Chondrocyte (in vitro differentiated cells): Measurements from ENCODE around the gene NDEL1. TPM values are rescaled to one million over a fixed set of nuclear protein-coding genes. Genes with fewer than 3 reads are reported as not detected.

Experiments
- DNase-seq: peaks from one replicate; pipeline ENCODE4 v3.0.0; 2021; ENCODE audit warnings: mixed read lengths, low spot score
- H3K27ac Mint-ChIP-seq: one replicate; pipeline ENCODE4 v1.8.0; 2021; ENCODE audit warnings: mild to moderate bottlenecking, moderate library complexity, mixed read lengths; ENCODE audit not compliant: unreplicated experiment
- H3K27me3 Mint-ChIP-seq: 2 replicates; pipeline ENCODE4 v1.8.0; 2021; ENCODE audit warnings: low read depth, mixed read lengths
- H3K36me3 Mint-ChIP-seq: 2 replicates; pipeline ENCODE4 v1.8.0; 2021; ENCODE audit warnings: low read depth, mixed read lengths
- H3K4me1 Mint-ChIP-seq: 2 replicates; pipeline ENCODE4 v1.8.0; 2021; ENCODE audit warnings: low read depth, mild to moderate bottlenecking, mixed read lengths
- H3K4me3 Mint-ChIP-seq: one replicate; pipeline ENCODE4 v1.8.0; 2021; ENCODE audit warnings: mild to moderate bottlenecking, moderate library complexity, mixed read lengths; ENCODE audit not compliant: unreplicated experiment
- H3K9me3 Mint-ChIP-seq: 2 replicates; pipeline ENCODE4 v1.8.0; 2021; ENCODE audit warnings: low read depth, mixed read lengths
- total RNA-seq: library from RNA; stranded (reverse); gene quantifications from 3 replicates; pipeline ENCODE4 v1.2.1, GENCODE V29; 2021
- TF ChIP-seq, protein P1 (sequence below): fragments of 200-600 bp; sonication (generic); IDR thresholded peaks from 2 replicates; pipeline ENCODE4 v1.5.0; 2021; ENCODE audit warnings: antibody characterized with exemption, mild to moderate bottlenecking, moderate library complexity

The NDEL1 gene
- total RNA-seq, 1 donor from 2014 or later: 112 TPM

DNA sequence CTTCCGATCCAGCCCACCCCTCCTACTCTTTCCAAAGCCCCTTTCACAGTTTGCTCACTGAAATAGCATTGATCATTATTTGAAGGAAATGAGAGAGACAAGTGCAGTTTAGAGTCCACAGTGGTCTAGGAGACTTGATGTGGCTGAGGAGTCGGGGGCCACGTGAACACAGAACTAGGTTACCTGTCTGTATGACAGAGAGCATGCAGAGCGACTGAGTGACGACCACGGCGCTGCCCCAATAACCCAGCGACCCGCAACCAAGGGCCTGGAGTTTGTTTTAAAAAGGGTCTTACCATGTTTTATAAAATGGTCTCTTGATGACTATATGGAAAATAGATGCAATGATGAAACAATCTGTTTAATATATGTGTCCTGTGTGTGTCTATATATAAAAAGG lies 39.5 kb downstream of the NDEL1 start:
- no peaks in the 10 kb centered on the region for H3K27me3 Mint-ChIP-seq
- H3K4me3 Mint-ChIP-seq: no peak overlapping the region
- TF ChIP-seq, protein P1, sequence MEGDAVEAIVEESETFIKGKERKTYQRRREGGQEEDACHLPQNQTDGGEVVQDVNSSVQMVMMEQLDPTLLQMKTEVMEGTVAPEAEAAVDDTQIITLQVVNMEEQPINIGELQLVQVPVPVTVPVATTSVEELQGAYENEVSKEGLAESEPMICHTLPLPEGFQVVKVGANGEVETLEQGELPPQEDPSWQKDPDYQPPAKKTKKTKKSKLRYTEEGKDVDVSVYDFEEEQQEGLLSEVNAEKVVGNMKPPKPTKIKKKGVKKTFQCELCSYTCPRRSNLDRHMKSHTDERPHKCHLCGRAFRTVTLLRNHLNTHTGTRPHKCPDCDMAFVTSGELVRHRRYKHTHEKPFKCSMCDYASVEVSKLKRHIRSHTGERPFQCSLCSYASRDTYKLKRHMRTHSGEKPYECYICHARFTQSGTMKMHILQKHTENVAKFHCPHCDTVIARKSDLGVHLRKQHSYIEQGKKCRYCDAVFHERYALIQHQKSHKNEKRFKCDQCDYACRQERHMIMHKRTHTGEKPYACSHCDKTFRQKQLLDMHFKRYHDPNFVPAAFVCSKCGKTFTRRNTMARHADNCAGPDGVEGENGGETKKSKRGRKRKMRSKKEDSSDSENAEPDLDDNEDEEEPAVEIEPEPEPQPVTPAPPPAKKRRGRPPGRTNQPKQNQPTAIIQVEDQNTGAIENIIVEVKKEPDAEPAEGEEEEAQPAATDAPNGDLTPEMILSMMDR: no peak
- peaks cover 47% of the 10 kb centered on the region for H3K36me3 Mint-ChIP-seq
- H3K4me1 Mint-ChIP-seq: no peaks in the 10 kb centered on the region
- H3K27ac Mint-ChIP-seq: peak overlapping the region; percentile 19
- no peaks in the 10 kb centered on the region for H3K9me3 Mint-ChIP-seq
- DNase-seq: no peak

DNA sequence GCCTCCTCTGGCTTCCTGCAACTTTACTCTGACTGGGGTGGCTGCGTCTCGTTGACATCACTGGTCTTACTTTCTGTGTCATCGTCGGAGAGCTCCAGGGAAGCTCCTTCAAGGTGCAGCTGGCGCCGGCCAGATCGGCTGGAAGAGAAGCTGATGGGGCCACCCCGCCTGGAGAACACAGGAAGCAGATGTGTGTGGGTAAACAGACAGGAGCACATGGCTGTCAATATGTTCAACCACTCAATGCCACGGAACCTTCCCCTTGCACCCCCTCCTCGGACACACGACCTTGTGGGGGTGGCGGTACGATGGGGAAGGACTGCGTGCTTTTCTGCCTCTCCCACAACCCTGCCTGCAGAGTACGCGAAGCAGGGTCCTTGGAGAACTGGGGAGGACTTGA lies 40.1 kb downstream of the NDEL1 start:
- no peaks in the 10 kb centered on the region for H3K27me3 Mint-ChIP-seq
- no peak for DNase-seq
- H3K4me1 Mint-ChIP-seq: no peaks in the 10 kb centered on the region
- H3K27ac Mint-ChIP-seq: peak overlapping the region; percentile 19
- H3K9me3 Mint-ChIP-seq: no peaks in the 10 kb centered on the region
- no peak overlapping the region for H3K4me3 Mint-ChIP-seq
- H3K36me3 Mint-ChIP-seq: peaks cover 51% of the 10 kb centered on the region
- TF ChIP-seq, protein P1: no peak

DNA sequence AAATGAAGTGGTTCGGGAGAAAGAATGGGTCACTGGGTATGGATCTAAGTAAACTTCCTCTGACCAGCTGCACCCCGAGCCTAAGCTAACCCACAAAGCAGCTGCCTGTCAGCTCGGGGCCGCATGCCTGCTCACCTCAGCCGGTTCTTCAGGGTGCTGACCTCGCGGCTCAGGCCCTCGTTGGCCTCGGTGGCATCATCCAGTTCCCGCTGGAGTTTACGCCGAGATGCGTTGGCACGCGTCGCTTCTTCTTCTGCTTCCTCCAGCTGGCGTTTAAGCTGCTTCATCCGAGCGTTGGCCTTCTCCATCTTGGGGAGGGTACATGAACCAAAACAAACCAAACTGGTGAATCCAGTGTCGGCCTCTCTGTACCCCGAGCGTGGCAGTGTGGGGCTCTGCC lies 41.1 kb downstream of the NDEL1 start:
- Mint-ChIP-seq H3K4me3 (no peak overlapping the region), H3K4me1 (no peaks in the 10 kb centered on the region), H3K9me3 (no peaks in the 10 kb centered on the region), H3K36me3 (peaks cover 52% of the 10 kb centered on the region), H3K27me3 (no peaks in the 10 kb centered on the region), H3K27ac (no peak overlapping the region)
- DNase-seq: no peak
- TF ChIP-seq, protein P1: no peak

DNA sequence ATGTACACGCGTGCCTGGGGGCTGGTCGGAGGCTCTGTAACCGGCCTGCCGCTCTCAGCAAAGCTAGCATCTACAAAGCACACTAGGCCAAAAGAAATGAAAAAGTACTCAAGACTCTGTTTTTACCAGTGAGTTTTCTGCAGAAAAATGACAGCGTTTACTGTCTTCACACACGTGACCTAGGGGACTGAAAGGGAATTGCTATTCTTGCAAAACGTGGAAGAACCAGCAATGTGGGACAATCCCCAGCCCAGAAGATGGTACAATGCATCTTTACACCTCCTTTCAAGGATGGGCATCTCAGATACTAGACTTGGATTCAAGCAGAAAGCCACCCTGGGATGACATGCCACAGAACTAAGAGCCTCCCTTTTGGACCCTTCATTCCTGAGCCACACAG lies 41.5 kb downstream of the NDEL1 start:
- no peak overlapping the region for H3K4me3 Mint-ChIP-seq
- H3K36me3 Mint-ChIP-seq: peaks cover 52% of the 10 kb centered on the region
- no peaks in the 10 kb centered on the region for H3K4me1 Mint-ChIP-seq
- H3K9me3 Mint-ChIP-seq: no peaks in the 10 kb centered on the region
- no peak overlapping the region for H3K27ac Mint-ChIP-seq
- TF ChIP-seq, protein P1: no peak
- H3K27me3 Mint-ChIP-seq: no peaks in the 10 kb centered on the region
- no peak for DNase-seq

DNA sequence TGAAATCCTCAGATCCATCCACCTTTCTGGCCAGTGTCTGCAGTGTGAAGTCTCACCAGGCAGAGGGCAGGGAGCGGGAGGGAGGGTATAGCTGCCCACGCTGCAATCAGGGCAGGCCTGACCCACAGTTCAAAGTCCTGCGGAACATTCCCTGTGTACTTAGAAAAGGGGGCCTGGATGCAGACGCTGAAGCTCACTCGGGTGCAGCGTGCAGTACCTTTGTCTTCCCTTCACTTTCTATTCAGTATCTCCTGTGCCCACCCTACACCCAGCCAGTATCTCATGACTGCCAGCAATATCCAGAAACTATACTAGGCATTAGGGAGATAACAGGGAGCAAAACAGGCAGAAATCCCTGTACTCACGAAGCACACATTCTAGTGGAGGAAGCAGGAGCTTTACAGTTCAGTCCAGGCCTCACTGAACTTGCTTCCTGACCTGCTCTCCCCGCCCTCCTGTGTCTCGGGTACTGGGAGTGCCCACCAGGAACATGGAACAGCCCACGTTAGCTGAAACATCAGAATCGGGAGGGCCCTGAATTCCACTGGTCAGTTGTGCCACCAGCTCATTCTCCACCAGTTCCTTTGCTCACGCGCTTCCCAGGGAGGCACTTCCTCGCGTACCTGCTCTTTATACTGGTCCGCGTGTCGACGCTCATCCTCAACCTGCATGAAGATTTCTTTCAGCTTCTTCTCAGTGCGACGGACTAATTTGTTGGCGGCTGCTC lies 42.2 kb downstream of the NDEL1 start:
- peak overlapping the region; percentile 59 for H3K27ac Mint-ChIP-seq
- H3K36me3 Mint-ChIP-seq: peaks cover 54% of the 10 kb centered on the region
- no peaks in the 10 kb centered on the region for H3K9me3 Mint-ChIP-seq
- H3K4me1 Mint-ChIP-seq: no peaks in the 10 kb centered on the region
- no peak overlapping the region for H3K4me3 Mint-ChIP-seq
- TF ChIP-seq, protein P1: no peak
- H3K27me3 Mint-ChIP-seq: no peaks in the 10 kb centered on the region
- DNase-seq: no peak
